NT2/D1 (cell line): ENCODE measurements around the gene XCL1.
"Not testable (repeated sequence)": the region's sequence is repeated elsewhere in the genome, so short reads cannot be mapped to it uniquely, and the experiment has no call there.

Source experiments
- SUZ12 ChIP-seq: IDR thresholded peaks from 2 replicates; pipeline ENCODE4 v1.6.1; 2011; ENCODE audit not compliant: insufficient read length, insufficient read depth; ENCODE audit errors: extremely low read depth
- ZNF274 ChIP-seq: IDR thresholded peaks from 2 replicates; pipeline ENCODE4 v1.6.1; 2011; ENCODE audit warnings: mild to moderate bottlenecking, low read depth, low read length

DNA sequence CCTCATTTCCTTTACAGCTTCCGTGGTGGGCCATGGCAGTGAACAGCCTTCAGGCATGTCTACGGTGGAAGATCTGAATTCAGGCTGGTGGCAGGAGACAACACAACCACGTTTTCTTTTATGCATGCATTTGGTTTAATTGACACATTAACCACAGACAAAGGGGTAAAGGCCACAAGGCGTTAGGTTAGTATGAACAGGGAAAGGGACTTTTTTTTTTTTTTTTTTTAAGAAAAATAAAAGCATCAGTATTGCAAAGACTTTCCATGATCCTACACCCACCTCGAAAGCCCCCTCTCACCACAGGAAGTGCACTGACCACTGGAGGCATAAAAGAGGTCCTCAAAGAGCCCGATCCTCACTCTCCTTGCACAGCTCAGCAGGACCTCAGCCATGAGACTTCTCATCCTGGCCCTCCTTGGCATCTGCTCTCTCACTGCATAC, at the start of gene XCL1:
- not testable (repeated sequence) for TF ChIP-seq ZNF274, SUZ12
